ENCODE measurements around the gene PCP2.

PCP2 gene

DNA sequence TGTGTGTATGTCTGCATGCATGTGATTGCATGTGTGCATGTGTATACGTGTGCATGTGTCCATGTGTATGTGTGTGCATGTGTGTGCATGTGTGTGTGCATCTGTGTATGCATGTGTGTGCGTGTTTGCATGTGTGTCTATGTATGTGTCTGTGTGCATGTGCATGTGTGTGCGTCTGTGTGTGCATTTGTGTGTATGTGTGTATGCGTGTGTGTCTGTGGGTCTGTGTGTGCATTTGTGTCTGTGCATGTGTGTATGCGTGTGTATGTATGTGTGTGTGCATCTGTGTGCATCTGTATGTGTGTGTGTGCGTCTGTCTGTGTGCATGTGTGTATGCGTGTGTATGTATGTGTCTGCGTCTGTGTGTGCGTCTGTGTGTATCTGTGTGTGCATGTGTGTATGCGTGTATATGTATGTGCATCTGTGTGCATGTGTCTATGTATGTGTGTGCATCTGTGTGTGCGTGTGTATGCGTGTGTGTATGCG lies 6.4 kb upstream of the PCP2 start:
- Histone ChIP-seq H3K79me1 (ENCODE audit: low read depth, low read length) (peaks cover 3% of the 10 kb centered on the region), H3K4me3 (ENCODE audit: low read length in 2 of 2) (peak overlapping the region in 1 of 2 donors; percentile 67), H3K36me3 (replicated peaks in 1 of 2; ENCODE audit: control insufficient read depth in 2 of 2, insufficient read depth in 2 of 2, low read length in 2 of 2) (peaks cover 0 to 3% of the 10 kb centered on the region in 2 donors), H2BK120ac (ENCODE audit: low read depth, low read length) (peak overlapping the region; percentile 47), H3K4ac (ENCODE audit: low read length) (peak overlapping the region; percentile 44), H2AK5ac (ENCODE audit: low read depth, low read length) (no peak overlapping the region), H2BK5ac (ENCODE audit: low read length) (peak overlapping the region; percentile 66), H3K18ac (ENCODE audit: low read length) (peak overlapping the region; percentile 35), H3K4me1 (ENCODE audit: control insufficient read depth in 2 of 2, insufficient read depth in 1 of 2, low read depth in 1 of 2, low read length in 2 of 2) (peaks cover 0 to 7% of the 10 kb centered on the region in 2 donors), H3K9ac (ENCODE audit: low read depth, low read length, poor library complexity) (peak overlapping the region; percentile 85), H2BK12ac (ENCODE audit: low read length) (peak overlapping the region; percentile 87), H3K9me3 (replicated peaks in 1 of 2; ENCODE audit: control insufficient read depth in 2 of 2, insufficient read depth in 1 of 2, low read depth in 1 of 2, low read length in 2 of 2) (peaks cover 0 to 8% of the 10 kb centered on the region in 2 donors), H3K27ac (replicated peaks; ENCODE audit: low read length) (no peak overlapping the region), H3K23ac (ENCODE audit: low read depth, low read length, poor library complexity) (peak overlapping the region; percentile 1), H3K14ac (ENCODE audit: low read length) (peak overlapping the region; percentile 96), H3K4me2 (ENCODE audit: insufficient read depth, low read length, poor library complexity, severe bottlenecking) (no peak overlapping the region), H2BK15ac (ENCODE audit: low read length) (no peak overlapping the region), H3K27me3 (ENCODE audit: control insufficient read depth in 3 of 3, insufficient read depth in 3 of 3, low read depth in 1 of 3, low read length in 3 of 3) (peaks cover 0 to 24% (median 11%) of the 10 kb centered on the region in 3 experiments), H4K8ac (ENCODE audit: low read depth, low read length) (peak overlapping the region; percentile 66), H4K91ac (ENCODE audit: low read depth, low read length, poor library complexity) (peak overlapping the region; percentile 82), H2AFZ (ENCODE audit: low read length) (no peak overlapping the region)
- no CpG with 5 or more reads among the region's 13 CpGs for WGBS, 2 donors (ENCODE audit: extremely low coverage in 2 of 2, insufficient read length in 2 of 2, insufficient replicate concordance in 1 of 2)
- DNase-seq (ENCODE audit: low spot score): no peak

DNA sequence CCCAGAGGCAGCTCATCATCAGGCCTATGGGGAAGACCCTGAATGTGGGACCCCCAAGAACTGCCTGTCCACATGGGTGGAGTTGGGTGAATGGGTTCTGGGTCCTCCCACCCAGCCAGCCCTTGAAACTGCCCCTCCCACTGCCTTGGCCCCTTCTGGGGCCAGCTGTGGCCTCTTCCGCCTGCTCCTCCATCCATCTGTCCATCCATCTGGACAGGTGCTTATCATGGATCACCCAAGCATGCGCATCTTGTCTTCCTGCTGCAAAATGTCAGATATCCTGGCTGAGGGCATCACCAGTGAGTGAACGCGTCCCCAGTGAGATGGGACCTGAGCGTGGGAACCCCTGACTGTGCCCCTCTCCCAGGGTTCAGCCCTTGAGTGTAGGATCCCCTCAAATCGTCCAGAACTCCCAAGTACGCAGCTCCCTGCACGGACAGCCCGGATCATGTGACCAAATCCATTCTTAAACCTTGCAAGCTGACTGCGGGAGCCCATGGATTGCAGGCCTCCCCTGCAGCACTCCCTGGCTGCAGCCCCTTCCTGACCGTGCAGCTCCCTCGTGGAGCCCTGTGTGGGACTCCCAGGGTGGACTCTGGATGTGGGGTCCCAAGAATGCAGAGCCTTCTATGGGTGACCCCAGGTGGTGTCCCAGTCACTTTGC lies 5.4 kb upstream of the PCP2 start:
- H4K91ac ChIP-seq (ENCODE audit: low read depth, low read length, poor library complexity): no peak overlapping the region
- no peak overlapping the region for H3K27ac ChIP-seq (replicated peaks; ENCODE audit: low read length)
- no peak overlapping the region for H3K4ac ChIP-seq (ENCODE audit: low read length)
- H3K27me3 ChIP-seq (ENCODE audit: control insufficient read depth in 3 of 3, insufficient read depth in 3 of 3, low read depth in 1 of 3, low read length in 3 of 3): peaks cover 0 to 24% (median 11%) of the 10 kb centered on the region in 3 experiments
- H3K18ac ChIP-seq (ENCODE audit: low read length): no peak overlapping the region
- H3K4me2 ChIP-seq (ENCODE audit: insufficient read depth, low read length, poor library complexity, severe bottlenecking): no peak overlapping the region
- WGBS, 2 donors (ENCODE audit: extremely low coverage in 2 of 2, insufficient read length in 2 of 2, insufficient replicate concordance in 1 of 2): no CpG with 5 or more reads among the region's 12 CpGs
- no peak for DNase-seq (ENCODE audit: low spot score)
- H4K8ac ChIP-seq (ENCODE audit: low read depth, low read length): no peak overlapping the region
- no peak overlapping the region for H2BK12ac ChIP-seq (ENCODE audit: low read length)
- peaks cover 0 to 3% of the 10 kb centered on the region in 2 donors for H3K36me3 ChIP-seq (replicated peaks in 1 of 2; ENCODE audit: control insufficient read depth in 2 of 2, insufficient read depth in 2 of 2, low read length in 2 of 2)
- peaks cover 0 to 7% of the 10 kb centered on the region in 2 donors for H3K4me1 ChIP-seq (ENCODE audit: control insufficient read depth in 2 of 2, insufficient read depth in 1 of 2, low read depth in 1 of 2, low read length in 2 of 2)
- no peak overlapping the region for H2AFZ ChIP-seq (ENCODE audit: low read length)
- H3K4me3 ChIP-seq (ENCODE audit: low read length in 2 of 2): no peak overlapping the region
- no peak overlapping the region for H2BK5ac ChIP-seq (ENCODE audit: low read length)
- no peak overlapping the region for H2AK5ac ChIP-seq (ENCODE audit: low read depth, low read length)
- no peak overlapping the region for H2BK15ac ChIP-seq (ENCODE audit: low read length)
- peaks cover 0 to 8% of the 10 kb centered on the region in 2 donors for H3K9me3 ChIP-seq (replicated peaks in 1 of 2; ENCODE audit: control insufficient read depth in 2 of 2, insufficient read depth in 1 of 2, low read depth in 1 of 2, low read length in 2 of 2)
- H3K9ac ChIP-seq (ENCODE audit: low read depth, low read length, poor library complexity): no peak overlapping the region
- no peak overlapping the region for H2BK120ac ChIP-seq (ENCODE audit: low read depth, low read length)
- no peak overlapping the region for H3K14ac ChIP-seq (ENCODE audit: low read length)
- no peak overlapping the region for H3K23ac ChIP-seq (ENCODE audit: low read depth, low read length, poor library complexity)
- peaks cover 3% of the 10 kb centered on the region for H3K79me1 ChIP-seq (ENCODE audit: low read depth, low read length)

DNA sequence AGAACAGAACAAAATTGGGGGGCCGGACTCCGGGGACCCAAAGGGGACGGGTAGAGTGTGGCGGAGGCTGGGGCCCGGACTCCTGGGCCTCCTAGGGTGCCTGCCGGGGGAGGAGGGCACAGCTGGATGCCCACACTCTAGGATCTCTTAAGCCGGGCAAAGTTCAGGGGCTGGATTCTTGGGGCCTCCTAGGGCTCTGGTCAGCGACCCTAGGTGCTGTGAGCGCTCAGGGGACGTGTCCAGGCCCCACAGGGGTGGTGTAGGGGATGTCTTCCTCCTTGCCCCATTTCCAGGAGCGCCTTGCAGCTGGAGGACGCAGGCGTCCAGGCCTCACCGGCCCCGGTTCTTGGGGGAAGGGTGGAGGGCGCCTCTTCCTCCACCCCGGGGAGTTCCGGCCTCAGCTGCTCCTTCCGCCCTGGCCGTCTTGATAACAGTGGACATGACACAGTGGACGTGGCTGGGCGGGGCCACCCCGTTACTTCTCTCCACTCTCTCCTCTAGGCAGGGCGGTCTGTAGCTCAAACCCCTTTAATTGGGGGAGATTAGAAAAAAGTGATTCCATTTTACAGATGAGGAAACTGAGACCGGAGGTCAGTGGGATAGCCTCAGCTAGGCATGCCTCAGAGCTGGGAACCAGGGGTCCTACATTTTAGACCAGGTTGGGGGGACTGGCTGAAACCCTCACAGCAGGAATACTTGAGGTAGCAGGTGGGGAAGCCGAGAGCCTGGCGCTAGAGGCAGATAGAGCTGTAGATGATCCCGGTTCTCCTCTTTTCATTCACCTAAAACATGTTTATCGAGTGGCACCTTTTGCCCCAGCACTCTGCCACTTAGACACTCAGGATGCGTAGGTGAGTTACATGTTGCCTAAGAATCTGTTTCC lies 4.1 kb upstream of the PCP2 start:
- peak overlapping the region; percentile 38 for H3K14ac ChIP-seq (ENCODE audit: low read length)
- H3K23ac ChIP-seq (ENCODE audit: low read depth, low read length, poor library complexity): peak overlapping the region; percentile 85
- no peak overlapping the region for H3K27ac ChIP-seq (replicated peaks; ENCODE audit: low read length)
- DNase-seq (ENCODE audit: low spot score): no peak
- peak overlapping the region; percentile 73 for H3K4me2 ChIP-seq (ENCODE audit: insufficient read depth, low read length, poor library complexity, severe bottlenecking)
- H2BK5ac ChIP-seq (ENCODE audit: low read length): no peak overlapping the region
- no peak overlapping the region for H3K9ac ChIP-seq (ENCODE audit: low read depth, low read length, poor library complexity)
- peaks cover 0 to 7% of the 10 kb centered on the region in 2 donors for H3K4me1 ChIP-seq (ENCODE audit: control insufficient read depth in 2 of 2, insufficient read depth in 1 of 2, low read depth in 1 of 2, low read length in 2 of 2)
- H3K4ac ChIP-seq (ENCODE audit: low read length): peak overlapping the region; percentile 37
- H3K18ac ChIP-seq (ENCODE audit: low read length): peak overlapping the region; percentile 87
- peaks cover 3% of the 10 kb centered on the region for H3K79me1 ChIP-seq (ENCODE audit: low read depth, low read length)
- H3K4me3 ChIP-seq (ENCODE audit: low read length in 2 of 2): peak overlapping the region in 1 of 2 donors; percentile 68
- no peak overlapping the region for H2BK12ac ChIP-seq (ENCODE audit: low read length)
- peak overlapping the region; percentile 17 for H2BK15ac ChIP-seq (ENCODE audit: low read length)
- peaks cover 0 to 3% of the 10 kb centered on the region in 2 donors for H3K36me3 ChIP-seq (replicated peaks in 1 of 2; ENCODE audit: control insufficient read depth in 2 of 2, insufficient read depth in 2 of 2, low read length in 2 of 2)
- no peak overlapping the region for H4K8ac ChIP-seq (ENCODE audit: low read depth, low read length)
- H2BK120ac ChIP-seq (ENCODE audit: low read depth, low read length): no peak overlapping the region
- H2AK5ac ChIP-seq (ENCODE audit: low read depth, low read length): peak overlapping the region; percentile 7
- H4K91ac ChIP-seq (ENCODE audit: low read depth, low read length, poor library complexity): no peak overlapping the region
- H2AFZ ChIP-seq (ENCODE audit: low read length): no peak overlapping the region
- no CpG with 5 or more reads among the region's 30 CpGs for WGBS, 2 donors (ENCODE audit: extremely low coverage in 2 of 2, insufficient read length in 2 of 2, insufficient replicate concordance in 1 of 2)
- H3K9me3 ChIP-seq (replicated peaks in 1 of 2; ENCODE audit: control insufficient read depth in 2 of 2, insufficient read depth in 1 of 2, low read depth in 1 of 2, low read length in 2 of 2): peaks cover 0 to 8% of the 10 kb centered on the region in 2 donors
- H3K27me3 ChIP-seq (ENCODE audit: control insufficient read depth in 3 of 3, insufficient read depth in 3 of 3, low read depth in 1 of 3, low read length in 3 of 3): peaks cover 0 to 24% (median 11%) of the 10 kb centered on the region in 3 experiments
